Posterior vena cava (tissue), 2 donors: ENCODE results near the gene AKAP13. TPM values are rescaled to one million over a fixed set of nuclear protein-coding genes. Genes with fewer than 3 reads are reported as not detected.
"Not testable (repeated sequence)": the region's sequence is repeated elsewhere in the genome, so short reads cannot be mapped to it uniquely, and the experiment has no call there.

Source experiments
- DNase-seq: peaks from one replicate; pipeline ENCODE4 v3.0.0-alpha.2; 2020; ENCODE audit warnings: low spot score
- intact Hi-C, 2 donors: fragments of 100-400 bp; cut with DNase I; formaldehyde crosslinking; loops; one replicate each; pipeline versions ENCODE4 v1.14.1 to v1.14.2; 2022 to 2023
- total RNA-seq, 2 donors: library from RNA; stranded (reverse); fragmentation: NEBNext Ultra II Directional; extraction: Animal tissue kit (Norgen Biotek cat#: 25700); gene quantifications; one replicate each; pipeline ENCODE4 v1.2.1, GENCODE V29; 2021
- donor health status: DM: yes; HTN: yes; CAD: no.
- donor health status: DM: yes; HTN: yes; CAD: no.

Gene AKAP13
- total RNA-seq, 2 donors from 2014 or later = 214 TPM

GRCh38 chr15:85424154-85424553, 43.8 kb downstream of the AKAP13 start:
- intact Hi-C loops = no loop called here

DNA sequence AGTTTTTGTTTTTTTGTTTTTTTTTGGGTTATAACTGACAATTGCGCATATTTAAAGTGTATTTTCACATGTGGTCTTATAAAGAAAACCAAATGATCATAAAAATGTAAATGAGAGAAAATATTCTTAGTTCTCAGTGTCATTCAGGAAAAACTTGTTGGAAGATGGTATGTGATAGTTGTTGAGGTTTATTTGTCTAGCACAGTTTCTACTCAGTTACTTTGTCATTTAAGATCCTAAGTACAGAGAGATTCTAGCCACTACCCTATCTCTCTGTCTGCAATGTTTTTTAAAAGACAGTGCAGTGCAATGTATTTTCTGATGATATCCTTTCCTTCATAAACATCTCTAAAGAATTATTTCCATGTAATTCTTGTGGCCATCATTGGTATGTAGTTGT, 46.1 kb downstream of the AKAP13 start:
- intact Hi-C loops = no loop called here
- no peak for DNase-seq

More at GRCh38 chr15:85424154-85424553, 43.8 kb downstream of the AKAP13 start:
- DNase-seq = no peak

GRCh38 chr15:85427286-85428028, 47.1 kb downstream of the AKAP13 start:
- DNase-seq = no peak
- intact Hi-C loops = no loop called here

- intact Hi-C loops = no loop called here
- no peak for DNase-seq
Measured at GRCh38 chr15:85429522-85429921, 49.1 kb downstream of the AKAP13 start.

DNA sequence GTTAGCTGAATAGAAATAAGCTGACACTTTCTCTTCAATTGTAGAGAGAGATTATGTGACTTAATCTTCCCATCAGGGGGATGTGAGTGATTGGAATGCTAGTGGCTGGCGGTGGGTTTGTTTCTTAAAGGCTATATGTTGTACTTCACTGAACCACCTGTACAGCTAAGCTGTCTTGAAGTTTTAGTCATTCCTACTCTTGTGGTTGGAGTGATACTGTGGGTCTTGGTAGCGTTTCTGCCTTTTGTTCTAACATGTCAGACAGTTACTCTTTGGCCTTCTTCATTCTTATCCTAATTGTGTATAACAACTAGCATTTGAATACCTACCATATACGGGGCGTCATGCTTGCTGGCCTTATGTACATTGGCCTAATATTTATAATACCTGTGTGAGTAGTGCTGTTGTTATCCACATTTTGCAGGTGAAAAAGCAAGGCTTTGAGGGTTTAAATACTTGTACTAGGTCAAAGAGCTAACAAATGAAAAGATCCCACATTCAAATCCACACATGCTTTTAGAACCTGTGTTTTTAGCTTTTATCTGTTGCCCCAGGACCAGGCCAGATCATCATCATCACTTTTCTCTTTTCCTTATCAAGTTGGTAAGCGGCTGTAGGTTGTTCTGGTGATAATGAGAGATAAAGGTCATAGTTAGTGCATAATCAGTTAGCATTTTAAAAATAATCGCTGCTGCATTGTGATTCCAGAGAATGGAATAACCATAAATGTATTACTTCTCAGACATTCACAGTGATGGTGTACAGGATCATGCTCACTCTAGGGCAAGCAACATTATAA, 50.2 kb downstream of the AKAP13 start:
- DNase-seq = no peak
- intact Hi-C loops = no loop called here

DNA sequence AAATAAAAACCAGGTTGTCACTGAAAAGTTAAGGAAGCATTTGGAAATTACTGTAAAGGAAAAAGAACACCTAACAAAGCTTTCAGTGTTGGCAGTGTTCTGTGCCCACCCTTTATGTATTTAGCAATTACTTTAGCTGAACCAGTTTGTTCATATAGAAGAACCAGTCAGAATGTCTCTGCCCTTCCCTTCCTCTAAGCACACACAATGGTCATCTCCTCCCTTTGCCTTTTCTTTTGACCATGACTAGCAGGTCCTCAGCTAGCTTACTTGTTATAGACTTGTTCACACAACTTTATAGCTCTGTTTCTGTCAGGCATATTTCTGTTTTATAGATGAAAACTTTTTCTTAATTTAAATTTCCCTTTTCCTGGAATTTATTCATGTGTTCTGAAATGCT, 59.6 kb downstream of the AKAP13 start:
- intact Hi-C loops = no loop called here
- no peak for DNase-seq

DNA sequence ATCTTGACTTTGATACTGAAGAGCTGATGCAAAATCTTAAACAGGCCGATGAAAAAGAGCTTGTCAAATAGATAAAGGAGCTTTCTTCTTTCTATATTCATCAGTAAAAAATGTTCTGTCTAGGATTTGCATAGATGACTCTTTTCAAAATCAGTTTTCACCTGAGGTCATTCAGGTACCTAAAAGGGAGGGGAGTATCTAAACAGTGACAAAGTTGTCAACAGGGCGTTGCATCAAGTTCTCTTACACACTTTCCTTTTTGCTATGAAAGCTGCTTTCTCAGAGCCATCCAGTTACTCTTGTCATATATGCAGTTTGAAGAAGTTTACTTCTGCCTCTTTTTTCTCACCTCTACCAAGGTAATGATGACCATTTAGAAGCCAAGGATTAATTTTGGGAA, 60.0 kb downstream of the AKAP13 start:
- intact Hi-C loops = no loop called here
- no peak for DNase-seq

DNA sequence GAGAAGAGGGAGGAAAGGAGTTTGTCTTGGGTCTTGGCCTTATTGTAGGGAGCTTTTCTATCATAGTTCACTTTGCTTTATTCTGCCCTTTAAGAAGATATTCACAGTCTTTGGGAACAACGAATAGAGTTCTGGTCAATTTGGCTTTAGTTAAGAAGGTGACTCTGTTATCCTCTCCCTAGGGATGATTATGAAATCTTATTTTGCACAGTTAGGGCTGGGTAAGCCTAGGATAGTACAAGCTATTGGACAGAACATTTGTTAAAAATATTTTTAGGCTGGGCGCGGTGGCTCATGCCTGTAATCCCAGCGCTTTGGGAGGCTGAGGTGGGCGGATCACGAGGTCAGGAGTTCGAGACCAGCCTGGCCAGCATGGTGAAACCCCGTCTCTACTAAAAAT, 61.5 kb downstream of the AKAP13 start:
- intact Hi-C loops, DNase-seq: not testable (repeated sequence)

GRCh38 chr15:85443046-85443445, 62.6 kb downstream of the AKAP13 start:
- intact Hi-C loops = no loop called here
- no peak for DNase-seq

- no peak for DNase-seq
- intact Hi-C loops = no loop called here
Measured at GRCh38 chr15:85443593-85444087, 63.2 kb downstream of the AKAP13 start.

- intact Hi-C loops = no loop called here
- no peak for DNase-seq
Measured at GRCh38 chr15:85444122-85444745, 63.8 kb downstream of the AKAP13 start.

GRCh38 chr15:85445361-85445760, 65.0 kb downstream of the AKAP13 start:
- intact Hi-C loops = no loop called here
- DNase-seq = no peak

DNA sequence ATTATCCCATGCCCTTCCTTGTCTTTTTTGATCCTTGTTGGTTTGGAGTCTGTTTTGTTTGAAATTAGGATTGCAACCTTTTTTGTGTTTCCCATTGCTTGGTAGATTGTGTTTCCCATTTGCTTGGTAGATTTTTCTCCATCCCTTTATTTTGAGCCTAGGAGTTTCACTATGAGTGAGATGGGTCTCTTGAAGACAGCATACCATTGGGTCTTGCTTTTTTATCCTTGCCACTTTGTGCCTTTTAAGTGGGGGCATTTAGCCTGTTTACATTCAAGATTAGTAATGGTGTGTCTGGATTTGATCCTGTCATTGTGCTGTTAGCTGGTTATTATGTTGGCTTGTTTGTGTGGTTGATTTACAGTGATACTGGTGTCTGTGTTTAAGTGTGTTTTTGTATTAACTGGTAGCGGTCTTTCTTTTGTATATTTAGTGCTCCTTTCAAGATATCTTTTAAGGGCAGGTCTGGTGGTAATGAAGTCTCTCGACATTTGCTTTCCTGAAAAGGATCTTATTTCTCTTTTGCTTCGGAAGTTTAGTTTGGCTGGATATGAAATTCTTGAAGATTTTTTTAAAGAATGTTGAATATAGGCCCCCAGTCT, 70.8 kb downstream of the AKAP13 start:
- DNase-seq = no peak
- intact Hi-C loops = no loop called here

- DNase-seq = no peak
- intact Hi-C loops = no loop called here
Measured at GRCh38 chr15:85452436-85452835, 72.0 kb downstream of the AKAP13 start.

DNA sequence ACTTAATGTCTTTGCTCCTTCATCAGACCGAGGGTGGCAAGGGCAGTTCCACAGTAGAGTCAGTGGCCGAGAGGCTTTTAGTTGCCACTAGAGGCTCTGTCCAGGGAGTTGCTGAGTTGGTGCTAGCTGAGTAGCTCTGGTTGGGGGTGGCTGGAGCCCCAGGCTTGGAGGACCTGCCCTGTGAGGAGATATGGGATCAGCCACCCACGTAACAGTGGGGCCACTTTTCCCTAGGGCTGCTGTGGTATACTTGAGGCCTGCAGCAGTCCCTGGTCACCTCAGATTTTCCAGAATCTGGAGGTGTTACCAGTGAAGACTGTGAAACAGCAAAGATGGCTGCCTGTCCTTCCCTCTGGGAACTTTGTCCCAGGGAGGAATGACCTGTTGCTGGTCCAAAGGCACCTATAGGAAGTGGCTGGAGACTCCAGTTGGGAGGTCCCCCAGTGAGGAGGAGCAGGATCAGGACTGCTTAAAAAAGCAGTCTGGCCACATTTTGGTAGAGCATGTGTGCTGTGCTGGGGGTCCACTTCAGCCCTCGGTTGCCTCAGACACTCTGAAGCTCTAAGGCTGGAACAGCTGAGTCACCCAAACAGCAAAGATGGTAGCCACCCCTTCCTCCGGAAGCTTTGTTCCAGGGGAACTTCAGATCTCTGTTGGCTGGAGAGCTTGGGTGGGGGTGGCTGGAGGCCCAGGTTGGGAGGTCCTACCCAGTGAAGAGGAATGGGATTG, 72.9 kb downstream of the AKAP13 start:
- DNase-seq = no peak
- intact Hi-C loops = no loop called here

- intact Hi-C loops = no loop called here
- DNase-seq = no peak
Measured at GRCh38 chr15:85454403-85454802, 74.0 kb downstream of the AKAP13 start.

DNA sequence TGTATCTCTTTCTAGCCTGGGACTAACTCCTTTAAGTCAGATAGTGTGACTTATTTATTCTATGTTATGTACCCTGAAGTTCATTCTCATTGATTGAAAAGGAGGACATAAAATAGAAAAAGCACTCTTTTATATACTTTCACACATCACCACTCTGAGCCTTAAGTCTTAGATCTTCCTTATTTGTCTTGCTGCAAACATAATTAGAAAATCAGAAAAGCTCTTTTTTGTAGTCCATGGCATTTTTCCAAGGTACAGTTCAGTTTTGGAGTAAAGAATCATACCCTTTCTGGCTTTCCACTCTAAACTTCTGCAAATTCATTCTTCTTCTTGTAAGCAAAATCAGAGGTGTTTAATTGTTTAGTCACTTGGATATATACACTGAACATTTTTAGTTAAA, 75.5 kb downstream of the AKAP13 start:
- DNase-seq = no peak
- intact Hi-C loops = no loop called here

GRCh38 chr15:85456798-85457197, 76.4 kb downstream of the AKAP13 start:
- no peak for DNase-seq
- intact Hi-C loops = no loop called here

- intact Hi-C loops = no loop called here
- DNase-seq = no peak
Measured at GRCh38 chr15:85457392-85457968, 77.1 kb downstream of the AKAP13 start.
